Vagina (tissue), 2 donors: ENCODE data around the gene TAOK3. TPM values are rescaled to one million over a fixed set of nuclear protein-coding genes. Genes with fewer than 3 reads are reported as not detected.

ENCODE experiments used
- DNase-seq, 2 donors: peaks; one replicate each; pipeline ENCODE4 v3.0.0-alpha.2; 2017; ENCODE audit errors: extremely low spot score in 2 of 2
- H3K27ac ChIP-seq: fragments of 200-600 bp; sonication (generic); one replicate; pipeline ENCODE4 v1.5.1; 2019
- H3K27me3 ChIP-seq: fragments of 200-600 bp; sonication (generic); one replicate; pipeline ENCODE4 v1.5.1; 2019
- H3K36me3 ChIP-seq, 2 donors: fragments of 200-600 bp; sonication (generic); one replicate each; pipeline ENCODE4 v1.5.1; 2017 to 2019
- H3K4me1 ChIP-seq: fragments of 200-600 bp; sonication (generic); one replicate; pipeline ENCODE4 v1.5.1; 2019
- H3K4me3 ChIP-seq, 2 donors: fragments of 200-600 bp; sonication (generic); 1 replicate in 1 of 2; 2 replicates in 1 of 2; pipeline ENCODE4 v1.5.1; 2016 to 2019
- H3K9me3 ChIP-seq: fragments of 200-600 bp; sonication (generic); one replicate; pipeline ENCODE4 v1.5.1; 2019
- CTCF ChIP-seq, 3 experiments: fragments of 450-650 bp in 2 of 3; fragments of 200-600 bp in 1 of 3; sonication (generic) in 1 of 3; IDR thresholded peaks; one replicate each; pipeline ENCODE4 v1.5.1; 2017 to 2019; ENCODE audit warnings: antibody characterized with exemption in 3 of 3, mild to moderate bottlenecking in 2 of 3, moderate library complexity in 2 of 3
- POLR2A ChIP-seq, 2 donors: fragments of 450-650 bp; IDR thresholded peaks; one replicate each; pipeline ENCODE4 v1.6.1; 2017; ENCODE audit warnings: antibody characterized with exemption in 2 of 2, mild to moderate bottlenecking in 2 of 2, moderate library complexity in 2 of 2
- POLR2AphosphoS5 ChIP-seq, 2 donors: sonication (generic); formaldehyde crosslinking; IDR thresholded peaks; one replicate each; pipeline ENCODE4 v1.9.0; 2017; ENCODE audit warnings: antibody characterized with exemption in 2 of 2, mild to moderate bottlenecking in 2 of 2, low read depth in 1 of 2; ENCODE audit not compliant: insufficient read depth in 1 of 2
- intact Hi-C: fragments of 100-400 bp; cut with DNase I; formaldehyde crosslinking; loops from one replicate; pipeline ENCODE4 v1.15.1; 2023
- total RNA-seq: library from RNA; depleted of rRNA; stranded (reverse); fragments of >200 nt; gene quantifications from one replicate; pipeline ENCODE4 v1.2.3, GENCODE V29; 2016

The TAOK3 gene
- total RNA-seq, 1 donor from 2014 or later = 41.0 TPM

- intact Hi-C loops = no loop called here
- no peak for DNase-seq
These were observed 183.9 kb downstream of the TAOK3 start for GRCh38 chr12:118188690-118189371.

GRCh38 chr12:118187751-118188435, 184.8 kb downstream of the TAOK3 start:
- TF ChIP-seq POLR2AphosphoS5 (IDR thresholded peaks at IDR 0.05; ENCODE audit: insufficient read depth in 1 of 2, low read depth in 1 of 2) = no peak
- no peak for TF ChIP-seq POLR2A (IDR thresholded peaks at IDR 0.05)
- TF ChIP-seq CTCF (IDR thresholded peaks at IDR 0.05) = no peak
- Histone ChIP-seq H3K27ac (no peak overlapping the region), H3K4me3 (peak overlapping the region in 1 of 2 donors; percentile 34), H3K4me1 (peaks cover 27% of the 10 kb centered on the region), H3K9me3 (no peaks in the 10 kb centered on the region), H3K27me3 (no peaks in the 10 kb centered on the region), H3K36me3 (no peaks in the 10 kb centered on the region)
- DNase-seq = no peak
- intact Hi-C loops = no loop called here

More at GRCh38 chr12:118188690-118189371, 183.9 kb downstream of the TAOK3 start:
- Histone ChIP-seq H3K27ac (peak overlapping the region; percentile 82), H3K4me1 (peaks cover 27% of the 10 kb centered on the region), H3K9me3 (no peaks in the 10 kb centered on the region), H3K27me3 (no peaks in the 10 kb centered on the region), H3K4me3 (peak overlapping the region; percentile 33 to 34), H3K36me3 (no peaks in the 10 kb centered on the region)
- TF ChIP-seq POLR2A (IDR thresholded peaks at IDR 0.05) (no peak), CTCF (IDR thresholded peaks at IDR 0.05) (no peak), POLR2AphosphoS5 (IDR thresholded peaks at IDR 0.05; ENCODE audit: insufficient read depth in 1 of 2, low read depth in 1 of 2) (no peak)

GRCh38 chr12:118185602-118186397, 186.9 kb downstream of the TAOK3 start:
- no peak for DNase-seq
- Histone ChIP-seq H3K4me1 (peaks cover 26% of the 10 kb centered on the region), H3K9me3 (no peaks in the 10 kb centered on the region), H3K27me3 (no peaks in the 10 kb centered on the region), H3K4me3 (no peak overlapping the region), H3K36me3 (no peaks in the 10 kb centered on the region), H3K27ac (no peak overlapping the region)
- TF ChIP-seq CTCF (IDR thresholded peaks at IDR 0.05) (no peak), POLR2A (IDR thresholded peaks at IDR 0.05) (no peak), POLR2AphosphoS5 (IDR thresholded peaks at IDR 0.05; ENCODE audit: insufficient read depth in 1 of 2, low read depth in 1 of 2) (no peak)
- intact Hi-C loops = no loop called here

GRCh38 chr12:118183711-118184110, 189.0 kb downstream of the TAOK3 start:
- intact Hi-C loops = loop anchor here (2.0 kb wide), 1 partner anchor 193 kb away; the partner anchor contains the start of gene SUDS3
- Histone ChIP-seq H3K27me3 (no peaks in the 10 kb centered on the region), H3K4me1 (peaks cover 8% of the 10 kb centered on the region), H3K27ac (no peak overlapping the region), H3K4me3 (no peak overlapping the region), H3K36me3 (peaks cover 0 to 11% of the 10 kb centered on the region in 2 donors), H3K9me3 (no peaks in the 10 kb centered on the region)
- DNase-seq = no peak
- TF ChIP-seq POLR2AphosphoS5 (IDR thresholded peaks at IDR 0.05; ENCODE audit: insufficient read depth in 1 of 2, low read depth in 1 of 2) = no peak
- TF ChIP-seq CTCF (IDR thresholded peaks at IDR 0.05) = no peak
